ENCODE measurements around the gene DCXR.

DCXR gene

DNA sequence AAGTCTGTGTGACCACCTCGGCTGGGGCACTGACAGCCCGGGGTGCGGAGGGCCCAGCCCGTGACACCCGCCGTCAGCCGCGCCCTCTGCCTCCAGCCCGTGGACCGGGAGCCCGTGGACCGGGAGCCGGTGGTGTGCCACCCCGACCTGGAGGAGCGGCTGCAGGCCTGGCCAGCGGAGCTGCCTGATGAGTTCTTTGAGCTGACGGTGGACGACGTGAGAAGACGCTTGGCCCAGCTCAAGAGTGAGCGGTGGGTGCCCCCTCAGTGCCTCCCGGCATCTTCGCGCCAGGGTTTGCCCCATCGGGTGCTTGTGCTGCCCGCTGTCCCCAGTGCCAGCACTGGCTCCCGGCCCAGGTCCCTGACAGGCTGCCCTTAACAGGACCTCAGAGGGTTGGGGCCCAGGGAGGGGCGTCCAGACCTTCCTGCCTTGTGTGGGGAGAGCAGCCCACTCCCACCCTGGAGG lies 28.5 kb downstream of the DCXR start:
- DNase-seq, result no peak

DNA sequence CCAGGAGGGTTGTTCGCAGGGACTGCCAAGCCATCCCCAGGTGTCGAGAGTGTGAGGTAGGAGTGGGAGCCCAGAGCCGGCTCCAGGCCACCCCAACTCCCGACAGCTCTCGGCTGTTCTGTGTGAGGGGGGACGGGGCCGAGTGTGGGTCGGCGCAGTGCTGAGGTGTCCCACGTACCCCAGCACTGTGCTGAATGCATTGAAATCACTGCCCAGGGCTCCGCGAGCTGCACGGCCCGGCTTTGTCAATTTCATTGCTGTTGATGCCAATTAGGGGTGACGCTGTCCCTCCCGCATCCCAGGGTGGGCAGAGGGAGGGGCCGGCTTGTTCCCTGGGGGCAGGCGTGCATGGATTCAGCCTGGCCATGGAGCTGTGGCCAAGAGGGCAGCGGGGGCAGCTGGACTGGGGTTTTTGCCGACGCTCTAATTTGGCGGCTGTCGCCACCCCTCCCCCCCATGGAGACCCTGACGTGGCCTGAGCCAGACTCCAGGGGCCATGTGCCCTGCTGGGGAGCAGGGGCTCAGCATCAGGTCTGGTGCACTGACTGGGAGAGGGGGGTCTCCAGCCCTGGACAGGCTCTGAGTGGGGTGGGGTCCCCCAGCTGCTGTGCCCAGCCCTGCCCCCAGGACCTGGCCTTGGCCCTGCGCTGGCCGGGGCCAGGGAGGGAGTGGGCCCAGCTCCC lies 29.1 kb downstream of the DCXR start:
- no peak for DNase-seq

DNA sequence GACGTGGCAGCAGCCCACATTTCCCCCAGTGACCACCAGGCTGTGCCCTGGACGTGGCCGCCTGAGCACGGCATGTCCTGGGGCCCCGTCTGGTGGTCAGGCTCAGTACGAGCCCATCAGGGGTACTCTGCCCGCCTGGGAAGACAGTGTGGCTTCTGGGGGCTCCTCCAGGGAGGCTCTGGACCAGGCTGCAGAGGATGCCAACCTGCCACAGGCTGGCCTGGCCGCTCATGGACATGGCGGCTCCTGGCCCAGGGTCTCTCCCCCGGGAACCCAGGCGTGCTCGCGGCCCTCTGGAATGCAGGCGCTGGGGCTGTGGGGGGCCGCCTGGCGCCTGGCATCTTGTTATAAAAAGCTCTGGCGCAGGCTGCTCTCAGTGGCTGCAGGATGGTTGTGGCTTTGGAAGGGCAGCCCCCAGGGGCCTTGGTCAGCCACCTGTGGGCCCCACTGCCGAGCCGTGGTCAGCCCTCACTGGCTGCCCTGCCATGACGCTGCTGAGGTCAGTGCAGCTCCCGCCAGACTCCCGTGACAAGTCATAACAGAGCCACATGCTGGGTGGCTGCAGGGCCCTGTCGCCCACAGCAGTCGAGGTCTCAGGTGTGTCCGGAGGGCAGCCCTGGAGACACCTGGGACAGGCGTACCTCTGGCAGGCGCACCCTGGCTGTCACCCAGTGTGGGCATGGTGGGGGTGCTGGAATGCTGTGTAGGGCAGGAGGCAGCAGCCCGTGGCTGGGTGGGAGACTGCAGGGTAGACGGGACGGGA lies 29.8 kb downstream of the DCXR start:
- no peak for DNase-seq

DNA sequence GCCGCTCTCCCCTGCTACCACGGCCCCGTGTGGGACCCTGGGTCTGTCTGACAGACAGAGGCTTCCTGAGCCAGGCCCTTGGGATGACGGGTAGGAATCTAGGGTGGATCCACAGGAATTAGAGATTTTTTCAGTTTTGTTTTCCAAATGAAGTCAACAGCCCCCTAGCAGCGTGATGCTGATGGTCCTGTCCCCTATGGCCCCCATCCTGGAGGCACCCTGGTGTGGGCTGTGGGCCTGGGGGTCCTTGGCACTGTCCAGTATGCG lies 30.3 kb downstream of the DCXR start:
- no peak for DNase-seq

DNA sequence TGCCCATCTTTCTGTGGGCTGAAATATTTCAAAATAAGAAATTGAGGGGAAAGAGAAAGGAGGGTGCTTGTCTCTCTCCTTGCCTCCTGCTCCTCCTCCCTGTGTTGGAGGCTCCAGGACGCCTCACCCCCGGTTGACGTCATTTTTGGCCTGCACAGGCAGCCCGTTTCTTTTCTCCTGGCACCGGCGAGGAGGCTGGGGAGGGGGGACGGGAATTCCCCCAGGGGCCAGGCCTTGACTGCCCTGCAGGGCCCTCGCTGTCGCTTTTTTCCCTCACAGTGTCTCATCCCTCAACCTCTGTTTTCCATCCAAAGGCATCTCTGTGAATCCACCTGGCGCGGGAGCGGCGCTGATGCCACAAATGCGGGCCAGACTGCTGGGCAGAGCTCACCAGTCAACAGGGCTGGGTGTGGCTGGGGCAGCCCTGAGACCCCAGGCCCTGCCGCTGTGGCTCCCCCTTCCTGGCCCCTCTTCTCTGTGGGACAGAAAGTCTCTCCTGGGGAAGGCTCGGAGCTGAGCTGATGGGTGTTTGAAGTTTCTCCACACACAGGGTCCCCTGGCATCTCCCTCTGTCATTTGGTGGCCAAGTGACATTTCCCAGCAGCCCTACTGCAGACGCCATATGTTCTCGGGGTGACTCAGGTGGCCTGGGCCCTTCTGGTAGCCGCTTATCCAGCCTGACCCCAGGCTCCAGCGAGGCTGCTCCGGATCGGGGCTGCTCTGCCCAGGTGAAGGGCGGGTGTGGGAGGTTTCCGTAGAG lies 30.8 kb downstream of the DCXR start:
- DNase-seq, result no peak

DNA sequence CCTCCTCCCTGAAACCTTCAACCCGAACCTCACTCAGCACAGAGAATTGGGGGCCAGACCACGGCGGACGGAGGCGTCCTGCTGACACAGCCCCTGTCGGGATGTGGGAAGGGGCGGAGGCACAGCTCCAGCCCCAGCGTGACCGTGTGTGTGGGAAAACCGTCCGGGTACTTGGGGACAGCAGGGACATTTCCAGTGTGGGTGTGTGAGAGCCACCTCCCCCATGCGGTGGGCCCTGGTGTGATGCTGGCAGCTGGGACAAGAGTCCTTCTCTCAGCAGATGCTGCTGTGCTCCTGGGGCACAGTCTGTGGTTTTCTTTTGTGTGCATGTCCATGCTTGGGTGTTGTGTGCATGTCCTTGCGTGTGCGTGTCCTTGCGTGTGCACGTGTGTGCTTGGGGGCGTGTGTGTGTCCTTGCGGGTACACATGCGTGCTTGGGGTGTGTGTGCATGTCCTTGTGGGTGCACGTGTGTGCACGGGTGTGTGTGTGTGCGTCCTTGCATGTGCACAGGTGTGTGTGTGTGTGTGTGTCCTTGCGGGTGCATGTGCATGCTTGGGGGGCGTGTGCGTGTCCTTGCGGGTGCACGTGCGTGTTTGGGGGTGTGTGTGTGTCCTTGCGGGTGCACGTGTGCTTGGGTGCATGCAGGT lies 31.7 kb downstream of the DCXR start:
- no peak for DNase-seq

DNA sequence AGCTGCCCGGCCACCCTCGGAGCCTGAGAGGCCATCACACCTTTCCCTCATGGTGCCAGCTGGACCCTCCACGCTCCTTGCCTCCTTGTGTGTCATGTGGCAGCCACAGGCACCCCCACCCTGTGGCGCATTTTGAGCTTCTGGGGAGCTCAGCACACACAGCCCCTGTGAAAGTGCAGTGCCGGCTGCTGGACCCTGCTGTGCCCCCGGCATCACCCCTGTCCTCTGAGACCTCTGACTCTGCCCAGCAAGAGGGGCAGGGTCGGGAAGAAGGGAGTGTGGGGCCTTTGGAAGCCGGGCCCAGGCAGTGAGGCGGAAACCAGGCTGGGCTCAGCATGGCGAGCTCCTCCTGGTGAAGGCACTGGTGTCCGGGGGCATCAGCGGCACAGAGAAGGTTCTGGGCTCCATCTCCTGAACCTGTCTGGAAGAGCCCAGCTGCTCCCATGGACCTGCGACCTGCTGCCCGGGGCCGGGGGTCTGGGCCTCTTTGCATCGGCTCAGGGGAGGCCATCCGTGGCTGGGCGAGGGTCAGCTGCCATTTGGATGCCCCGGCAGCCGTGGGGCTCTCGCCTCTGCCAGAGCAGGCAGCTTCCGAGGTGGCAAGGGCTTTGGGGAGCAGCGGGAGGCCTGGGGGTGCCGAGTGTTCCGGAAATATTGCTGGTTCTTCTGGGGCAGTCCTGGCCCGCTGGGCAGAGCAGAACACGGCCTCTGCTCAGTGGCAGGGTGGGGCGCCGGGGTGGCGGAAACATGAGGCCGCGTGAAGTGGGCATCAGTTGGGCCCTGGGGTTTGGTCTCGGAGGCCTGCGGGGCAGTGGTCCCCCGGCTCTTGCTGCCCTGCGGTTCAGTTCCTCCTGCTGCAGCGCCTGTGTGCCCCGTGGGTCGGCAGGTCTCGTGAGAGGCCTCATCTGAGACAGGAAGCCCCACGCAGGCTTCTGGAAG lies 32.7 kb downstream of the DCXR start:
- no peak for DNase-seq

DNA sequence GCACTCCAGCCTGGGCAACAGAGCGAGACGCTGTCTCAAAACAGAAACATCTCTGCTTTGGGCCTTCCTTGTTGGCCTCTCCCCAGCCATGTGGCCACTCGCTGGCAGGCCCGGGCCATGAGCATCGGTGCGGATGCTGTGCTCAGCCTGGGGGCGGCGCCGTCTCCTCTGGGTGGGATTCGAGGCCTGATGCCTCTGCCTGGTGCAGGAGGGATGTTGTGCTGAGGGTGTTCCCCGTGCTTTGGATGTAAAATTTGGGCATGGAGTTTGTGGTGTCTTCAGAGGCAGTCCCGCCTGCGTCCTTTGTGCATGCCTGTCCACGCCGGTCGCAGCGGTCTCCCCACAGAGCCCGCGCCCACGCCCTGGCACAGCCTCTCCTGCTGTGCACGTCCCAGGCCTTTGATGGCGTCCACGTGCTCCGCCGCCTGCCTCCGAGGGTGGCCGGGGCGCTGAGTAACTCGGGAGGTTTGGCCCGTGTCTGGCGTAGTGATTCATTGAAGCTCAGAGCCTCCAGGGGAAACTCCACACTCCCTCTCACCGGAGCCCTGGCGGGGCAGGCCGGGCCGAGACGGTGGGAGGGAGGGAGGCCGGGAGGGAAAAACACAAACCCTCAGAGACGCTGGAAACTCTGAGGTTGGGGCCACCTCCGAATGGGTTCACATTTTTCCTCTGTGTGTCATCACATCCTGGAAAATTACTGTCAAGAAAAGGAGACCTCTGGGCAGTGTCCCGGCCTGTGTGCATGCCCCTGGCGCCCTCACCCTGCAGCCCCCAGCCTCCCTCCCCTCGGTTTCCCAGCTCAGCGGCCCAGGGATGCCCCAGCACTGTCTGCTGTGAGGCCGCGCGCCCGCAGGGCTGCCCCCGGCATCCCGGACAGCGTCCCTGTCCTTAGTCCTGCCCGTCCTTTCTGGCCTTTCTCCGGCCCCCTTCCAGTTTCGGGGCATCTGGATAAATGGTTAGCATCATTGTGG lies 33.8 kb downstream of the DCXR start:
- DNase-seq, result no peak

DNA sequence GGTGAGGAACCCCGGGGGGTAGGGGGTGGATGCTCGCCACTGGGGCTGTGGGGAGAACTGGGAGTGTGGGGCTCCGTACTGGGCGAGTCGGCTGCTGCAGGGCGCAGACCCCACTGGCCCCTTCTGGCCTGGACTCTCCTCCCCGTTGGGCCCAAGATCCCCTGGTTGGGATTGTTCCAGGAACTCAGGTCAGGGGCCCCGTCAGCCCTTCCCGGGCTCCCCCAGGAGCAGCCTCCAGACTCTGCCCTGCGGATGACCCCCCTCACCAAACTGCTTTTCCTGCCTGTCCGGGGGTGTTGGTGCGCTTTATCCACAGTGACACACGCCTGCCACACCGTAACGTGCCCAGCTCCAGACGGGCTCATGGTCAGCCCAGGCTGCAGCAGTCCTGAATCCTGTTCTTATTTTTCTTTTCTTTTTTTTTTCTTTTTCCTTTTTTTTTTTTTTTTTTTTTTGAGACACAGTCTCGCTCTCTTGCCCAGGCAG lies 35.9 kb downstream of the DCXR start:
- DNase-seq, result no peak

DNA sequence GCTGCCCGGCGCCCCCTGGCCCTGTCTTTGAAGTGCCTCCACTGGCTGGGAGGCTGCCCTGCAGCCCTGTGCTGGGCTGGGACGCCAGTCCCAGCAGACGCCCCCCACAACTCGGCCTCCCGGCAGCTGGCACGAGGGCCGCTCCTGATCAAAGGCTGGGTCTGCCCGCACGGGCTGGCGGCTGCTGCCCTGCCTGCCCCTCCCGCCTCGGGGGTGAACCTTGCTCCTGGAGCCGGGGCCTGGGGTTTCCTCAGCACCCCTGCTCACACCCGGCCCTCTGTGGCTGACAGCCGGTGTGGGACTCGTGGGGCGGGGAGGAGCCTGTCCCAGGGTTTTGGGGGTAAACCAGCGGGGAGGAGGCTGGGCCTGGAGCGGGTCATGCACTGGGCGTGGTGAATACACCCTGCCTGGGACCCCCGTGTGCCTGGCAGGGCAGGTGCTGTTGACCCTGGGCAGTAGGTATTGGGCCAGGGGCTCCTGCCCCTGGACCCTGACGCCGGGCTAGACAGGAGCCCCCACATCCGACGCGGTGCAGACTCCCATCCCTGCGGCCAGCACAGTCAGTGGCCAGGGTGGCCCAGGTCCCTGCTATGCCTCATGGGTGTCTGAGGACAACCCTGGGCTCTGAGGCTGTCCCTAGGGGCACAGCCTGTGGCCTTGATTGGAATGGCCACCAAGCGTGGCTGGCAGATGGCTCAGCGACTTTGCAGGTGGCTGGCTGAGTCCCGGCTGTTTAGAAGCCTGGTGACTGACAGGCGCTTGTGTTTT lies 36.5 kb downstream of the DCXR start:
- DNase-seq, result no peak

DNA sequence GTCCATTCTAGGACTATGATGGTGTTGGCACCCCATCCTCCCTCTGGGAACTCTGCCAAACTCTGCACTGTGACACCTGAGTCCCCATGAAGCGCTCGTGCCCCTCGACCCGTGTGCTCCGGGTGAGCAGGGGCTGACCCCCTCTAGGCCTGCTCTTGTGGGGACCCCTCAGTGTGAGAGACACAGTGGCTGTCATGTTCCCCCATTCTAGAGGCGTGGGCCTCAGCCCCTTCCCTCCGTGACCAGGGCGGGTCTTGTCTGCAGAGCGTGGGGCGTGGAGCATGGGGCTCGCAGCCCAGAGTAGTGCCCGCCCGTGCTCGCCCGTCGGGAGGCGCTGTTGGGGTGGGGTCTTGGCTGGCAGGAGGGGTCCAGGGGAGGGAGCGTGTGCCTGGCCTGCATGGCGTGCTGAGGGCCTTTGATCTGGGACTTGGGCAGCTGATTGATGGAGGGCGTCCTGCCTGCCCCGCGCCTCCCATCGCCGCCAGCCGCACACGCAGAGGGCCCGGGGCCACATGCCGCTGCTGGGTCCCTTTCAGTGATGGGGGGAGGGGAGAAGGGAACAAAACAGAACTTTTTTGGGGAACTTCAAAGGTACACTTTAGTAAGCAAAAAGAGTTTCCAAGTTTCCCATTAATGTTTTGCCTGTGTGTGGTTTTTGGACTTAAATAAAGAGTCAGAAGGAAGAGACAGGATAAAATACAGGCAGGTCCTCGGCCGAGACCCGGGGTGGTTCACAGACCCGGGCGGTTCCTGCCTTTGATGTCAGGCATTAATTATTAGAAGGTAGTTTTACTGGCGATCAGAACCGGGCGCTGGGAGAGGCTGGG lies 37.3 kb downstream of the DCXR start:
- no peak for DNase-seq

DNA sequence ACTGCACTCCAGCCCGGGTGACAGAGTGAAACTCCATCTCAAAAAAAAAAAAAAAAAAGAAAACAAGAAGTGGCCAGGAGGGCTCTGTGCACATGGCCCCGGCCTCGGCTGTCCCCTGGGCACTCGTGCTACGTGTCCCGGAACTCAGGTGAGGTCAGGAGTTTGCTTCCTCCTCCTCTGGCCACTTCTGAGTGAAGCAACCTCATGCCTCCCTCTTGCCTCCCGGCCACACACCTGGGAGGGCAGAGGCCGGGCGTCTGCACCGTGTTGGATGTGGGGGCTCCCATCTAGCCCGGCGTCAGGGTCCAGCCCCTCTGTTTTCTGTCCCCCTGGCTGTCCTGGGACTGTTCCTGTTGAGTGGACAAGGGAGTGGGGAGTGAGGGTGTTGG lies 37.9 kb downstream of the DCXR start:
- DNase-seq, result no peak

DNA sequence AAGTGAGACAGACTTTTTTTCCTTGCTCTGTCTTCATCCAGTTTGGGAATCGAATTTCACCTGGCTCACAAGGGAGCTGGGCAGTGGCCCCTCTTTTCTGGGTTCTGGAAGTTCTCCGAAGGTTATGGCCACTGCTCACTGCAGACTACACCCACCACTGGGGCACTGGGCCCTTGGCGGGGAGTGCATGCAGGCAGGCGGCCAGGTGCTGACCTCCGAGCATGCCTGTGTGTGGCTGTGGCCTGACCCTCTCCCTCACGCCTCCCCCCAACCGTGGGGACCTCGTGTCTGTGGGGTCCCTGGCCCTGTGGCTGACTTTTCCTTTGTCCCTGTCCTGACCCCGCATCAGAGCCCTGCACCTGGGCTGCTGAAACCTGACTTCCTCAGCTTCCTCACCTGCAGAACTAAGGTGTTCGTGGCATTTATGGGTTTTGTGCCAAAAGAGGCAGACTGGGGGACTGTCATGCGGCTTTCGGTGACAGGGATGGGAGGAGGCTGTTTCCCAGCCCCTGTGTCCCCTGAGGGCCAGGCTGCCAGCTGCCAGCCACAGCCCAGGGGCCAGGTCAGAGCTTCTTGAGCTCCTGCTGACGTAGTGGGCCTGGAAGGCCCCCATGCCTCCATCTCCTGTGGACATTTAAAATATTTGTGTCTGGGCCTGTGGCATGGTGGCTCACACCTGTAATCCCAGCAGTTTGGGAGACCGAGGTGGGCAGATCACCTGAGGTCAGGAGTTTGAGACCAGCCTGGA lies 38.6 kb downstream of the DCXR start:
- no peak for DNase-seq

DNA sequence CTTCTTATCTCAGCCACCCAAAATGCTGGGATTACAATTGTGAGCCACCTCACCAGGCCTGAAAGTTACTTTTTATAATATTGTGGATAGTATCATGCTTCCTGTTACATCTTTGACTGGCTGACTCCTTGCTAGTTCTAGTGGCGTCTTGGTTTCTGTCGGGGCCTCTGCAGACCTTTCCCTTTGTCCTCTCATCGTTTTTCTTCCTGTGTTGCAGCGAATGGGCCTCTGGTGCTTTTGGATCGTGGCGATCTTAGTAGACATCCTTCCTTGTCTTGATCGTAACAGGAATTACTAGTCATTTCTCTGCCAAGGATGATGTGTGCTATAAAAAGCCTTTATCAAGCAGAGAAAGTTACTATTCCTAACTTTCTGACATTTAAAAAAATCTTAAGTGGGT lies 39.3 kb downstream of the DCXR start:
- no peak for DNase-seq

DNA sequence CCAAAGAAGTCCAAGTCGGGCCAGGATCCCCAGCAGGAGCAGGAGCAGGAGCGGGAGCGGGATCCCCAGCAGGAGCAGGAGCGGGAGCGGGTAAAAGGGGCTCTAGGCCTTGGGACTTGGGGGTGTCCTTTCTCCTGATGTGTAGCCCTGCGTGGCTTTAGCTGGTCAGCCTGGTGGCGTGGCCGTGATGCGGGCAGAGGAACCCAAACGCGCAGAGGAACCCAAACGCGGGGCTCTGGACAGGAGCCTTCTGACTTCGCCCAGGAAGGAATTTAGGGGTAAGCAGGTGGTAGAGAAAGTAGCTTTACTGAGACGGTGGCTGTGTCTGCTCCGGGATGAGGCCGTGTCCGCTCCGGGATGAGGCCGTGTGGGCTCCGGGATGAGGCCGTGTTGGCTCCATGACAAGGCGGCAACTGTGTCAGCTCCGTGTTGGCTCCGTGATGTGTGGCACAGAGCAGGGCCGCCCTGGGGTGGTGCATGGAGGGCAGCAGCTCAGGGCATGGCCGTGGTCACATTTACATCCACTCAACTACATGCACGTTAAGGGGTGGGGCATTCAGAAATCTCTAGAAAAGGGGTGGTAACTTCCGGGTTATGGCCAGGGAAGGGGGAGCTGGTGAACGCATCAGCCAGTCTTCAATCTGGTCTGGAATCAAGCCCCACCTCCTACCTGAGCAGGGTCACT lies 40.6 kb downstream of the DCXR start:
- DNase-seq, result no peak

DNA sequence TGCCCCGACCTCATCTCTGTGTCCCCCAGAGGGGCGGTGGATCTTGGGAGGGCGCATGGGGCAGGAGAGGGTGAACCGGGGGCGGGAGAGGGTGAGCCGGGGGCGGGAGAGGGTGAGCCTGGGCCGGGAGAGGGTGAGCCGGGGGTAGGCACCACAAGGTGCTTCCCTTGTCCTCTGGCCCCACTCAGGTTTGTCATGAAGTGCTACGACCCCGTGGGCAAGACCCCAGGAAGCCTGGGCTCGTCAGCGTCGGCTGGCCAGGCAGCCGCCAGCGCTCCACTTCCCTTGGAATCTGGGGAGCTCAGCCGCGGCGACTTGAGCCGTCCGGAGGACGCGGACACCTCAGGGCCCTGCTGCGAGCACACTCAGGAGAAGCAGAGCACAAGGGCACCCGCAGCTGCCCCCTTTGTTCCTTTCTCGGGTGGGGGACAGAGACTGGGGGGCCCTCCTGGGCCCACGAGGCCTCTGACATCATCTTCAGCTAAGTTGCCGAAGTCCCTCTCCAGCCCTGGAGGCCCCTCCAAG lies 41.2 kb downstream of the DCXR start:
- DNase-seq, result no peak

DNA sequence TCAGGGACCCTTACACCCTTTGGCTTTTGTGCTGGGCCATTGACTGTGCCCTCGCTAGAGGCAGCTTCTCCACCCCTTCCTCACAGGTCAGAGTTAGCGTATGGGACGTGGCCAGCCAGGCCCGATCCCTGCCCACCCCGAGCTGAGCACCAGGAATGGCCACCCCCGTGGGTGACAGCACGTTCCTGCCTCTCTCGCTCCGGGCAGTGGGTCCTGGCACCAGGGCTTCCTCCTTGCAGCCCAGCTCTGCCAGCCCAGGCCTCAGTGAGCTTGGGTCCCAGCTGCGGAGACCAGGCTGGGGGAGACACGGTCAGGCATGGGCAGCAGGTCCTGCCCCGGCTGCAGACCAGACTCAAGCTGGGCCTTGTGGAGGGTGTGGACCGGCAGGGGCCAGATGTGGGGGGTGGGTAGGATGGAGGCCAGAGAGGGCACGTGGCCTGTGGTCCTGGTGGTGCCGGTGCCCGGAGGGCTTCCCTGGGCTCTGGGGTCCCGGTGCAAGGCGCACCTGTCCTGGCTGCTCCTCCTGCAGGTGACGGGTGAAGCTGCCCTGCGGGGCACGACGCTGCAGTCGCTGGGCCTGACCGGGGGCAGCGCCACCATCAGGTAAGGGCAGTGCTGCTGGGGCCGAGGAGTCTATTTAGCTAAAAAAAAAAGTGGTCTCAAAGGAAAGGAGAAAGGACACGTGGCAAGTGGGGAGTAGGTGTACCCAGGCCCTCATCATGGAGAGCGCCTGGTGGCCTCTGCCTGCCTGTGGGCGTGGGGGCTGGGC lies 41.9 kb downstream of the DCXR start:
- DNase-seq, result no peak
